ENCODE measurements around the gene SAP25.

- no peak for TF ChIP-seq POLR2A (IDR thresholded peaks at IDR 0.05)
- no peak for TF ChIP-seq EP300 (IDR thresholded peaks at IDR 0.05)
- TF ChIP-seq CTCF (IDR thresholded peaks at IDR 0.05): no peak
Observed at GRCh38 chr7:100604976-100605911, 31.5 kb upstream of the SAP25 start.

All from tibial nerve (tissue), 4 donors.